ENCODE measurements around the gene TH.

DNA sequence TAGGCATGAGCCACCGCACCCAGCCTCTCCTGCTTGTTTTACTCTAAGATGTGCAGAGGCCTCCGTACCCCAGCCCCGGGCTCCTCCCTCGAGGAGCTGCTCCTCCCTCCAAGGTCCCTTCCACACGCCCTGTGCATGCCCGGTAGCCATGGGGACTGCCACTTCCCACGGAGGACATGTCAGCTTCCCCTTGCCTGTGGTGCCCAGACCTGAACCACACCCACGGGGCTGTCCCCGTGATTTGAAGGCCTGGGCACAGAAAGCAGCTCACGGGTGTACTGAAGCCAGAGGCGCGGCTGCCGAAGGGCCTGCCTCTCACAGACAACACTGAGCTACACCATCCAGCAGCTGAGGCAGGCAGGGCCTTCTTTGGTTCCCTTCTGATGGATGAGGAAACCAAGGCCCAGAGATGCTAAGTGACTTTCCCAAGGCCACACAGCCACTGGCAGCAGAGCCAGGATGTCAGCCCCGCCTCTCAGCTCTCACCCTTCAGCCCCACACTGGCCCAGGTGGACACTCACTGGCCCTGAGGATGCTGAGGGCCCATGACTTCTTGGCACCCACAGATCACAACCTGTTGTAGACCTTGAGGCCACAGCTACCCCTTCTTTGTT is 17.9 kb downstream of the TH start:
- no peak for TF ChIP-seq POLR2A (IDR thresholded peaks at IDR 0.05)
- TF ChIP-seq, protein P1, sequence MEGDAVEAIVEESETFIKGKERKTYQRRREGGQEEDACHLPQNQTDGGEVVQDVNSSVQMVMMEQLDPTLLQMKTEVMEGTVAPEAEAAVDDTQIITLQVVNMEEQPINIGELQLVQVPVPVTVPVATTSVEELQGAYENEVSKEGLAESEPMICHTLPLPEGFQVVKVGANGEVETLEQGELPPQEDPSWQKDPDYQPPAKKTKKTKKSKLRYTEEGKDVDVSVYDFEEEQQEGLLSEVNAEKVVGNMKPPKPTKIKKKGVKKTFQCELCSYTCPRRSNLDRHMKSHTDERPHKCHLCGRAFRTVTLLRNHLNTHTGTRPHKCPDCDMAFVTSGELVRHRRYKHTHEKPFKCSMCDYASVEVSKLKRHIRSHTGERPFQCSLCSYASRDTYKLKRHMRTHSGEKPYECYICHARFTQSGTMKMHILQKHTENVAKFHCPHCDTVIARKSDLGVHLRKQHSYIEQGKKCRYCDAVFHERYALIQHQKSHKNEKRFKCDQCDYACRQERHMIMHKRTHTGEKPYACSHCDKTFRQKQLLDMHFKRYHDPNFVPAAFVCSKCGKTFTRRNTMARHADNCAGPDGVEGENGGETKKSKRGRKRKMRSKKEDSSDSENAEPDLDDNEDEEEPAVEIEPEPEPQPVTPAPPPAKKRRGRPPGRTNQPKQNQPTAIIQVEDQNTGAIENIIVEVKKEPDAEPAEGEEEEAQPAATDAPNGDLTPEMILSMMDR (IDR thresholded peaks at IDR 0.05): no peak
- TF ChIP-seq EP300 (IDR thresholded peaks at IDR 0.05): no peak

Data from suprapubic skin (tissue), 3 donors.